Retinal pigment epithelial cell (primary cell): Measurements from ENCODE around the gene PTPN14.
"Not testable (repeated sequence)": the region's sequence is repeated elsewhere in the genome, so short reads cannot be mapped to it uniquely, and the experiment has no call there.

Source experiments
- DNase-seq: peaks from one replicate; pipeline ENCODE4 v3.0.0-alpha.2; 2010; ENCODE audit warnings: low read depth
- H3K4me3 ChIP-seq: 2 replicates; pipeline ENCODE4 v1.5.1; 2011; ENCODE audit warnings: mild to moderate bottlenecking, low read length, control low read depth, moderate library complexity
- CTCF ChIP-seq: conservative IDR thresholded peaks from 2 replicates; pipeline ENCODE4 v1.5.1; 2011; ENCODE audit warnings: low read depth, low read length, control low read depth, inconsistent platforms

The PTPN14 gene

GRCh38 chr1:214491468-214492146 is 59.8 kb downstream of the PTPN14 start:
- H3K4me3 ChIP-seq: no peak overlapping the region
- no peak for TF ChIP-seq CTCF
- DNase-seq: no peak

DNA sequence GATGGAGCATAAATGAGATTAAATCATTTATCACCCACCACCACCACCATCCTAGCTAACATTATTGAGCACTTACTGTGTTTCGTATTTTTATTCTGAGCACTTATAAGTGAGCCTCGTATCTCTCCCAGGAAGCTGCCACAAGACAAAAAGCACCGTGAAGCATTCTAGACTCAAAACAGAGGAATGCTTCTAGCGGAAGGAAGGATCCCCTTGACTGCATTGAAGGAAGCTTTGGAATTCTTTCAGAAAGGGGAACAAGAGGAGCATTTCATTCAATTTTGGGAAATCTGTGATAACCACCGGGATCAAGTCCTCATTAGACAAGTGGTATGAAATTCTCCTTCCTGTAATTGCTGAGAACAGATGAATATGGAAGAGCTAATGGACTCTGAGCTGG is 66.3 kb downstream of the PTPN14 start:
- no peak for TF ChIP-seq CTCF
- H3K4me3 ChIP-seq: no peak overlapping the region
- DNase-seq: no peak

GRCh38 chr1:214483180-214483579 is 68.2 kb downstream of the PTPN14 start:
- not testable (repeated sequence) for DNase-seq, H3K4me3 ChIP-seq

- not testable (repeated sequence) for DNase-seq
Measured at GRCh38 chr1:214481983-214482634, 69.3 kb downstream of the PTPN14 start.

DNA sequence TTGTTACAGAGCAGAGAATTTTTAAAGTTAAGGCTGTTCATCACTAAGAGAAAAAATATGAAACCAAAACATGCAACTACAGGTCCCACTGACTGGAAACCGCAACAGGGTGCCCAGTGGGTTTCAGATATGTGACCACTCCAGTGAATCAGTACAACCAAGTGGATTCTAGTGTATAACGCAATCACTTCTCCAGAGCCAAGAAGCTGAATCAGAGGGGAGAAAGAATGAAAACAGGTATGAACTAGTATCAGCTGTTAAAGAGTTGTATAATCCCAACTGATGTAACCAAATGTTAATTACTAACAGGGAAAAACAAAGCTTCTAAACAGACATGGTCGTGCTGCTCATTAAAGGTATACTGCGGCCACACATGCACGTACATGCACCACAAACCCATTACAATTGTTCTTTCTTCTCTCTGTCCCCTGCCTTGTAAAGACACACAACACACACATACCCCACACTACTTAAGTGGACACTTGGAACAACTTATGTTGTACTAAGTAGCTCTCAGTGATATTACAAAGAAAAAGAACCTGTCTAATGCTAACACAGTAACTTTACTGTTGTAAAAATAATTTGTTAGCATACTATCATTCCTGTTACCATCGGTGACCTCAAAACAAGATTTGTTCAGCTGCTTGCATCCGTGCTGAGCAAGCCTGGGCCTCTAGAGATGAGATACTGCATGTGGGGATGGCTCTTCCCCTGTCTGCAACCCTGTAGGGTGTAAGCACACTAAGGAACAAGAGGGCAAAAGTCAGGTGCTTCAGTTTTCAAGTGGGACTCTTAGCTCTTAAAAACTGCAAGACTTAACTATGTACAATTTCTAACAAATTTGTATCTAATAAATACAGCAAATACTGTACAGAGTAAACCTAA is 74.2 kb downstream of the PTPN14 start:
- TF ChIP-seq CTCF: no peak
- no peak overlapping the region for H3K4me3 ChIP-seq
- DNase-seq: no peak

More at GRCh38 chr1:214481983-214482634, 69.3 kb downstream of the PTPN14 start:
- H3K4me3 ChIP-seq: not testable (repeated sequence)

GRCh38 chr1:214476229-214476985 is 75.0 kb downstream of the PTPN14 start:
- H3K4me3 ChIP-seq: no peak overlapping the region
- TF ChIP-seq CTCF: no peak
- no peak for DNase-seq

DNA sequence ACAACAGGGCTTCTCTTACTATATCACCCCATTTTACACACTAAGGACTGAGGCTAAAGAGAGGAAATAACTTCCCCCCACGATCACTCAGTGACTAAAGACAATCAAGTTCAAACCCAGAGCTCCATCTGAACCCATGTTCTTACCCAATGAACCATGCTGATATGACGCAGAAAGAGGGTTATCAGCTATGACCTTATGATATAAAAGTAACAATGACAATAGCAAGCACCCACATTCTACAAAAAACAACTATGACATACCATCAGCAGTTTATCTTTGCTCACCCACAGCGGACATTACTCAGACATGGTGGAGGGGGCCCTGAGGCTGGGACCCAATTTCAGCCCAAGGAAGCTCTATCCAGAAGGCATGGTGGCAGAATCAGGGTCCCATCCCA is 75.7 kb downstream of the PTPN14 start:
- DNase-seq: no peak
- no peak overlapping the region for H3K4me3 ChIP-seq
- TF ChIP-seq CTCF: no peak
